OCI-LY7 (cell line): ENCODE data around the gene SEMG2.

Experiments used
- CTCF ChIP-seq: fragments of 200-600 bp; sonication (generic); conservative IDR thresholded peaks from 2 replicates; pipeline ENCODE4 v1.5.1; 2014; ENCODE audit warnings: mild to moderate bottlenecking, antibody characterized with exemption, low read length, moderate library complexity, mixed read lengths
- EZH2phosphoT487 ChIP-seq: fragments of 200-600 bp; sonication (generic); IDR thresholded peaks from 2 replicates; pipeline ENCODE4 v1.6.1; 2018; ENCODE audit warnings: low read depth, borderline replicate concordance, mild to moderate bottlenecking, mixed run types, antibody characterized with exemption, low read length, moderate library complexity, mixed read lengths

GRCh38 chr20:45246109-45246508, 24.9 kb downstream of the SEMG2 start:
- no peak for TF ChIP-seq CTCF
- no peak for TF ChIP-seq EZH2phosphoT487
